ENCODE data around the gene PAX6.

GRCh38 chr11:31786996-31787685 is 24.0 kb downstream of the PAX6 start:
- TF ChIP-seq ZNF274 (IDR thresholded peaks at IDR 0.05; ENCODE audit: low read depth, low read length) (no peak), YY1 (IDR thresholded peaks at IDR 0.05; ENCODE audit: insufficient read depth, insufficient read length) (no peak), SUZ12 (IDR thresholded peaks at IDR 0.05; ENCODE audit: extremely low read depth, insufficient read depth, insufficient read length) (no peak)
